Kidney glomerular epithelial cell (primary cell): ENCODE data around the gene OXCT1.
A peak's percentile ranks its signal among the peaks of the same experiment; 100 is the strongest.
"Not testable (repeated sequence)": the region's sequence is repeated elsewhere in the genome, so short reads cannot be mapped to it uniquely, and the experiment has no call there.

Experiments used
- DNase-seq: peaks from one replicate; lab custom pipeline; 2025; lab: John Stamatoyannopoulos, UW

OXCT1 gene

DNA sequence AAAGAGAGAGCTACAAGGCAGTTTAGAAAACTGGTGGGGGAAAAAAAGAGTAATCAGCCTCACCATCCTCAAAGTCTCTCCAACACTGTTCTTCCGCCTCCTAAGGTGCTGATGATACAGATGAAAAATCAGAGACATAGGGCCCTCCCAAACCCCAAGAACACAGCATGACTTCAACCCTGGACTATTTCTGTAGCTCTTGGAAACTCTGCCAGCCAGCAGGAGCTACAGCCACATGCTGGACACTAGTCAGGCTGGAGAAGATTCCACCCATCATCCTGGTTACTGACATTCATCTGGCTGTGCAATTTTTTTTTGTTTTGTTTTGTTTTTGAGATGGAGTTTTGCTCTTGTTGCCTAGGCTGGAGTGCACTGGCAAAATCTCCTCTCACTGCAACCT is 42.4 kb downstream of the OXCT1 start:
- DNase-seq: no peak

DNA sequence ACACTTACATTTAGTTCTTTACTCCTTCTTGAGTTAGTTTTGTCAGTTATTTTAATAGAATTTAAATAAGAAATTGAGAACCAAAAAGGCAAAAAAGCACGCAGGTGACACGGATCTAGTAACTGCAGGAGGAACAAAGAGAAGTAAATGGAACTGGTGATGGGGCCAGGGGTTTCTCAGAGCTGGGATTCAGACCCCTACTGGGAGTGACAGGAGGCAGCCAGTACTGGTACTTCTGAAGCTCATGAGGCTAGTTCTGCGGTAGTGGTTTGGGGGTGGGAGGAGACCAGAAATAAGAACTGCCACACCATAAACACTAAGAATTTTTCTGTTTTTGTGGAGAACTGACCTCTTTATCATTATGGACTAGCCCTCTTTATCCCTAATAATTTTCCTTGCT is 48.2 kb downstream of the OXCT1 start:
- DNase-seq: no peak

DNA sequence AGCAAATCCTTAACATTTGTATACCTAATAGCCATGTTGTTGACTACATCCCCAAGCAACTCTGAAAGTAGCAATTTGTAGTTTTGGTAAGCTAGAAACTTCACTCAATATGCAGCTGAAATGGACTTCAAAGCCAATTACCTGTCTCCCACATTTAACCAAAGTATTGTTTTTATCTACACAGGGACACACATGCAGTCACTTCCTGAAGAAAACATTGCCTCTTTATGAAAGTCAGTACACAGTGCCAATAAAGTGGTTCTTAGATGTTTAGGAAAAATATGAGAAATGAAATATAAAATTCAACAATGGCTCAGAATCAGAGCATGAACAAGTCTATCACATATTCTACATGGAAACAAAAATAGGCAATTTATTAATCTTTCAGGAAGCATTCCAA is 49.2 kb downstream of the OXCT1 start:
- no peak for DNase-seq

DNA sequence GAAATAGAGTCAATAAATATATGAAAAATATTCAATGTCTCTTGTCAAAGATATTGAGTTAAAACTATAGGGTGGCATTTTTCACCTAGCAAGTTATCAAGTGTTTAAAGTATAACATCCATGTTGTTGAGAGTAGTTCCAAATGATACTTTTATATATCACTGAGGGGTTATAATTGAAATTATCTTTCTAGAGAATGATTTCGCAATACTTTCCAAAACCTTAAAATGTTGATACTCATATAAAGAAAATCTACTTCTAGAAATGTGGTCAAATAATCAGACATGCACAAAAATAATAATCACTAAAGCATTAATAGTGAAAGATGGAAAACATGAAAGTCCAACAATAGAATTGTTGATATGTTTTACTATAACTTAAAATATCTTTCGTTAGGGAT is 50.1 kb downstream of the OXCT1 start:
- no peak for DNase-seq

DNA sequence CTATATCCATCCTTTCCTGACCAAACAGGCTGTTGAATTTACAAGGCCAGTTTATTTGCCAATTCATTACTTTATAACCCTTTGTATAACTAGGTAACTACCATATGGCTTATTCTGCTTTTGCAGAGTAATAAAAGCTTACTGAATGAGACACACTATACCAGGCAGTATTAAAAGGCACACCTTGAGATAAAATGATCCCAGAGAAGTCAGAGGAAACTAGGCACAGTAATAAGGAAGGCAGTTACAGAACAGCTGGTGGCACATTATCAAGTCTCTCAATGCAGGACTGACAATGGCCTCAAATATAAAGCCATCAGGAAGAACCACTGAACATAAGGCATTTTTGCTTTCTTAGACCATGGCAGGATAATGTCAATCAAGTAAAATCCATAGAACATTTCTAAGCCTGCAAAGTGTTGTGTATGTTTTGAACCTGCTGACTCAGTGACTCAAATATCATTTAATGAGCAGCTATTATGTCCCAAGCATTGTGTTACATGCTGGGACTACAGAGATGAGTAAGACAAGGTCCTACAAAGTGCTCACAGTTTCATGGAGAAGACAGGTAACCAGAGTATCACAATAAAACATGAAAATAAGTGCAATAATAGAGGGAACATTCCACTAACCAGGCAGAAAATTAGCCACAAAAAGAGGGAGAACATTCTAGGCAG is 52.5 kb downstream of the OXCT1 start:
- no peak for DNase-seq

DNA sequence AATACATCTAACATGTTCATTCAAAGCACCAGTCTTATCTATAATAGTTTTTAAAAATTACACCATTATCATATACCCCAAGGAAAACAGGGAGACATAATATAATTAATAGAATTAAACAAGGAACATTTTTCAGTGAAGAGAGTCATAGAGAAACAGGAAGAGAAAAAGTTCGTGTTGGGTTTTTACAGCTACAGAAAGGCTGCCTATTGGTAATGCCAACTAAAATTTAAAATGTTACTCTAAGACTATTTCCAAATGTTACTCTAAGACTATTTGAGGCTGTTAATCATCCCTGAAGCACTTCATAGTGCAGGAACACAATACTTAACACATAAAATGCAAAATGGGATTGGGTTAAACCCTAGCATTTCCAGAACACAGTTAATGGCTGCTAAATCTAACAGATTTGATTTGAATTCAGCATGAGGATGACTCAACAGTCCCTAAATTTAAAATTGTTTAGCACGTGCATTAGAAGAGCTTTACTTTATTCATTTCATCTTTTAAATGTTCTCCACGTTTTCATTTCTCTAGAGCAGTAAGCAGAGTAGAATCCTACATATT is 54.5 kb downstream of the OXCT1 start:
- DNase-seq: no peak

DNA sequence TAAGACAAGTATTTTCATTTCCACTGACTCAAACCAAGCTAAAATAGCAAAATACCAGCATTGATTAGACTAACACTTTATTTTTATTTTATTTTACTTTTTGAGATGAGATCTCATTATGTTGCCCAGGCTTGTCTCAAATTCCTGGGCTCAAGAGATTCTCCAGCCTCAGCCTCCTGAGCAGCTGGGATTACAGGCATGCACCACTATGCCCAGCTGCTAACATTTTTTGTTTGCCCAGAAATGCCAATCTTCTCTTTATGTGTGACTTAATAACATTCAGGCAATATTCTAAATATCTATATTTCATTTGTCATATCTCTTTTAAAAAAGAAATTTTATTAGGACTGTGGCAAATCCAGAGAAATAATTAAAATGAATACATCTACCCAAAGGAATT is 55.0 kb downstream of the OXCT1 start:
- no peak for DNase-seq

DNA sequence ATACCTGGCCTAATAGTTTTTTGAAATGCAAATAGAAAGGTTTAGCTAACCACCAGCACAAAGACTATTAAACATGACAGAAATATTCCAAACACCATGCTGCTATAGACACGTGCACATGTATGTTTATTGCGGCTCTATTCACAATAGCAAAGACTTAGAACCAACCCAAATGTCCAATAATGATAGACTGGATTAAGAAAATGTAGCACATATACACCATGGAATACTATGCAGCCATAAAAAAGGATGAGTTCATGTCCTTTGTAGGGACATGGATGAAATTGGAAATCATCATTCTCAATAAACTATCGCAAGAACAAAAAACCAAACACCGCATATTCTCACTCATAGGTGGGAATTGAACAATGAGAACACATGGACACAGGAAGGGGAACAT is 55.9 kb downstream of the OXCT1 start:
- not testable (repeated sequence) for DNase-seq

DNA sequence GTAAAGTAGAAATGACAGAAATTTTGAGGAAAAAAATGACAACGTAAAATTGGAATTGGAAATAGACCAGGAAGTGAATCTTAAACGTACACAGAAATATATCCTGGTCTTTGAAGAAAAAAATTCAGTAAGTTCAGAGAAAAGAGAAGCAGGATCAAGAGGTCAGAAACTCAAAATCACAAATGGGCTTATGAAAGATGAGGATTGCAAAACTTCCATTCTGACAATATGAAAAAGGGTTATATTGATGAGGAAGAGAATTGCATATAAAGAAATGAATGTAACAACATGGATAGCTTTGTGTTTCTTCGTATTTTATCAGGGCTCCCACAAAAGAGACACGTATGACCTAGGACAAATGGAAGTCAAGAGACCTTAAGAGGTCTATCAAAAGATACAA is 58.1 kb downstream of the OXCT1 start:
- DNase-seq: no peak

DNA sequence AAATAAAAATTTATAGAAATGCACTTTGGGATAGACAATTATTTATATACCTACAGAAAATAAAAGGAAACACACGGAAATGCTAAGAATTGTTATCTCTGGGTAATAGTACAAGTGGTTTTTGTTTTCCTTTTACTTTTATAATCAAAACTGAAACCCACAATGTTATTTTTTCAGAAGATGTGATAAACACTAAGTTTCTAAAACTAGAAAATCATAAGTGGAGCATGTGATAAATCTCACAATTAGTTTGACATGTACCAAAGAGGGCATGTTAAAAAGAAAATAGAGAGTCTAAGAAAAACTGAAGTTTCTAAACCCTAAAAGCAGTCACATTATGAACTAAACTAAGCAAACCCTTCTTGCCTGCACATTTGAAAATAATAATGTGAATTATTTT is 61.1 kb downstream of the OXCT1 start:
- no peak for DNase-seq

DNA sequence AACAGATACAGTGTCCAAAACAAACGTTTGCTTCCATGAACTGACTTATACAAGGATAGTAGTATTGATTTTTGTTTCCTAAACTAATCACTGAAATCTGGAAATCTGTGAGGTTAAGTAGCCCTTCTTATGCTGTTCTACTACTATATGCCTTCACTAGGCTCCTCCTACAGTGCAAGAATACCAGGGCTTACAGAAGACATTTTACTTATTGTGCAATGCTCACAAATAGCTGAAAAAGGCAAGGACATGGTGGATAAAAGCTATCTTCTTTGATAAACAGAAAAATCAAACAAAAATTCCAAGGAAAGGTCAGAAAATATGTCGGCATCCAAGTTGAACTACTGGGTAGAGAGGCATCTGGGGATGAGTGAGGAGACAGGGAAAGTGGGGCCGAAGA is 61.9 kb downstream of the OXCT1 start:
- DNase-seq: no peak

DNA sequence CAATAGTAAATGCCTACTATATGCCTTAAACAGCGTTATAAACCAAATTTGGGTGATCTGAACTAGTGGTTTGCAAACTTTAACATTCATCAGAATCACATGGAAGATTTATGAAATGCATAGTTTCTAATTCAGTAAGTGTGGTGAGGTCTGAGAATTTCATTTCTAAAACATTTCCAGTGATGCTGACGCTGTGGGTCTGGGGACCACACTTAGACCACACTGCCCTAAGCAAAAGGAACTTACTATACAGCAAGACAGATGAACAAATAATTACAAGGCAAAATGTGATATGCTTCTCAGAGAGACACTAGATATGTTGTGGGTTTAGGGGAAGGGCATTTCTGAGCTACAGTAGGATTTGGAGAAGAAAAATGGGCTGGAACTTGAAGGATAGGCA is 72.6 kb downstream of the OXCT1 start:
- DNase-seq: no peak

DNA sequence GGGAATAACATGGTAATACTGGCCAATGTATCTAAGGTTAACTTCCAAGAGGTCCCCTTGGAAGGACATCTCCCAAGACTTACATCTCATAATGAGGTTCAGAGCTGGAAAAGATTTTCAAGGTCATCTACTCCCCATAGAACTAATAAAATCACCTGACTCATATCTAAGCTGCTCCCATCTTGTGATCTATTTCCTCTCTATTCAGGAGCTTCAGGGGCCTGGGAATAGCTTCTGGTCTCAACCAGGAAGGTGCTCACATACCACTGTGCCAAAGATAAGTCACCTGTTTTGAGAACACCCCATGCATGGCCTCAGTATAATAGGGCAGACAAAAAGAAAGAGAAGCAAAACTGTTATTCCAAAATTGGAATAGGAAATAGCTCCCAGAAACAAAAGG is 74.2 kb downstream of the OXCT1 start:
- no peak for DNase-seq

DNA sequence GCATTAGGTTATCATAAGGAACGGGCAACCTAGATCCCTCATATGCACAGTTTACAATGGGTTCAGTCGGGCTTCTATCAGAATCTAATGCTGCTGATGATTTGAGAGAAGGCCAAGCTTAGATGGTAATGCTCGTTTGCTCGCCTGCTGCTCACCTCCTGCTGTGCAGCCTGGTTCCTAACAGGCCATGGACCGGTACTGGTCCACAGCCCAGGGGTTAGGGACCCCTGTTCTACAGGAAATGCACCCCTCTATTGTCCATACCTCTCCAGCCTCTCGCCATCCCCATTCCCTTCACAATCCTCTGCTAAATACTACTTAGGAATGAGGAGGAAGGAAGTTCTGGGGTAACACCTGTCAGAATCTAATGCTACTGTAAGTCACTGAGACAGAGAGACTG is 75.1 kb downstream of the OXCT1 start:
- no peak for DNase-seq

DNA sequence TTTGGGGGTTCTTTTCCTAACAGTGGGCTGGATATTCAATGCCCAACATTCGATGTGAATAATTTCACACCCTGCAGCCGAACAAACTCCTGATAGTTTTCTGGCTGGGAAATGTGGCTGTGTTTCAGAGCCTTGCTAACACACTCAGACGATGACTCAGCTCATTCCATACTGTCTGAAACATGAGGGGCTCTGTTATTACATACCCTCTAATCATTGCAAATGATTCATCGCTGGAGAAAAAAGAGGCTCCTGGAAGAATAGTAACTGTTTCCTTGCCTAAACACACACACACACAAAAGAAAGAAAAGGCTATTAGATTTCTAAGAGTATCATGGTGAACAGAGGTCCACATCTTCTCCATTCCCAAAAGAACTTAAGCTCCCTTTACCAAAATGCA is 75.8 kb downstream of the OXCT1 start:
- DNase-seq: peak; percentile 88

DNA sequence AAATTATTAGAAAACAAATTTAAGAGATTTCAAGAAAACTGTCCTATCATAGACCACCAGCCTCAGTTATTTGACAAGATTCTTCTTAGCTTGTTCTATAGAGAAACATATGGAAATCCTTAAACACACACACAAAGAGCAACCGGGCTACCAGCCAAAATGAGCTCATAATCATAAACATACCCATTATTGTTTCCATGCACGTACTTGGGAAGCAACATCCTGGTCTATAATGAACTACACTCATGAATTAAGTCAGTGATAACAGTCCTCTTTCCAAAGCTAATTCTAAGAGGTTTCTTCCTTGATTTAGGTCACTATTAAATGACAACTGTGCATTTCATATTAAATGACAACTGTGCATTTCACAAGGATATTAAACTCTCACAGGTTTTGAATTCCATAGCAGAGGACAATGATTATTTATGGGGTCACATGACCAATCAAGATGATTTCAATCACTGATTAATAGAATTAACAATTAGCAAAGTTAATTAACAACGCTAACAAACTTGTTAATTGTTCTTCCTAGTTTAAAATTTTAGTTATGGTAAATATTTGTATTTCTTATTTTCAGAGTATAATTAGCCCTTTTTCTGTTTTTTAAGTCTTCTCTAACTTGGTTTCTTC is 77.0 kb downstream of the OXCT1 start:
- no peak for DNase-seq

DNA sequence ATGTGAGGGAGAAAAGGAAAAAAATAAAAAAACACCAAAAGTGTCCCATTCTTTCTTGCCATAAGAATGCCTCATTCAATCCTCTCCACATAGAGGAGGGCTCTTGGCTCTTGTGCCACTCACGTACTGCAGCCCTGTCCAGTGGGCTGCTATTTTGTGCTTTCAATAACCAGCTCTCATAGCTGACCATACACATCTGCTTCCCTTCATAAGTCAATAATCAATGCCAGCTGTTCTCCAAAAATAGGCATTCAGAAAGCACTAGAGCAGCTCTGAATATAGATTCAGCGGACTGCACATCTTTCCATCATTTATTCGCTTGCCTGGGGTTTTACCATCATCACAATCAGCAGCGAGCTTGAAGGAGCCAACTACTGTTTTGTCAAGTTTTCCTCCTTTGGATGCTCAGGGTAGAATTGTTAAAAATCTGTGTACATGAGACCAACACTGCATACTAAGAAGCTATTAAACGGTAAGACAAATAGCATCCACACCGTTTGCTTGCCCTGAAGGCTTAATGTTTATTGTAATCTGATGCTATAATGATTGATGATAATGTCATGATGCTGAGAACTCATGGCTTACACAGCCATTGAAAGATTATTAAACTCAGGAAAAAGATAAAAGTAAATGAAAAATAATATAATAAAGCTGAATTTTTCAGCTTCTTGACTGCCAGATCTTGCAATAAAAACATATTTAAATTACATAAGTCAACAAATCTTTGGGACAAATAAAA is 80.0 kb downstream of the OXCT1 start:
- no peak for DNase-seq

DNA sequence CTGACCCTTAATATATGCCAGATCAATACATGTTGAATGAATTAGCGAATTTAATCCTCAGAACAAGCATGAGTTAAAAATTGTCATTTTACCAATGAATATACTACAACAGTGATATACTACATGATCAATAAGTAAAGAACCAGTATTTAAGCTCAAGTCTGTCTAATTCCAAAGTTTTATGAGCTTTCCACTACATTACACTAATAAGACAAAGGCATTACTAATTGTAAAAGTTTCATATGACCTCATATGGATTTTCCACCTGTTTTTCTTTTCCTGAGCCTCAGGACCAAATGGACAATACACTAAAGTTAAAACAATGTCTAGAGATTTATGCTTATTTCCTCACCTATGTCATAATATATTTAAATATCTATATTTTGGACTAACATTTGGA is 80.8 kb downstream of the OXCT1 start:
- DNase-seq: no peak

DNA sequence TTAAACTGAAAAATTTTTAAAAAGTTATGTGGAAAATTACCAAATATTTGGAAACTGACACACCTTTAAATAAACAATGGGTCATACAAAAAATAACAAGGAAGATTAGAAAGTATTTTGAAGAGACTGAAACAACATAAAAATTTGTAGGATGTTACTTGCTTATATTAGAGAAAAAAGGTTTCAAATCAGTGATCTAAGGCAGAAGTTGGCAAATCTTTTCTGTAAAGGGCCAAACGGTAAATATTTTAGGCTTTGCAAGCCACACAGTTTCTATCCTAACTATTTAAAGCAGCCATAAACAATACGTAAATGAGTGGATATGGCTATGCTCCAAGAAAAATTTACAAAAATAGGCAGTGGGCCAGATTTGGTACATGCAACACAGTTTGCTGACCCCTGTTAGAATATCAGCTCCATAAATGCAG is 81.3 kb downstream of the OXCT1 start:
- peak; percentile 20 for DNase-seq

DNA sequence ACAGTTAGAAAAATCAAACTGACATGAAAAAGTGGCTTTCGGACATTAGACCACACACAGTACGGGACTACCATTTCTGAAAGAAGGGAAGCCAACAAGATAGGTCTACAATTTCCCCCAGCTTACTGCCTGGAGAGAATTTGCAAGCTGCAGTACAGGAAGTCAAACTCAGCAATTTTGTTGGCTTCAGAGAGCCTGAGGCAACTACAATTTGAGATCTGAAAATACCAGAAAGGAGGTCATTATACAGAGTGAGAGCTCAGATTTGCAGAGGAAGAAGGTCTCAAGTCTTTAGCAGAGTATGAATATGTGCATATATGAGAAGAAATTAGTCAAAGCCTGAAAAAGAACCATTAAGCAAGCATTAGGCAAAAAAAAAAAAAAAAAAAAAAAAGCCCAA is 83.0 kb downstream of the OXCT1 start:
- DNase-seq: peak; percentile 11

DNA sequence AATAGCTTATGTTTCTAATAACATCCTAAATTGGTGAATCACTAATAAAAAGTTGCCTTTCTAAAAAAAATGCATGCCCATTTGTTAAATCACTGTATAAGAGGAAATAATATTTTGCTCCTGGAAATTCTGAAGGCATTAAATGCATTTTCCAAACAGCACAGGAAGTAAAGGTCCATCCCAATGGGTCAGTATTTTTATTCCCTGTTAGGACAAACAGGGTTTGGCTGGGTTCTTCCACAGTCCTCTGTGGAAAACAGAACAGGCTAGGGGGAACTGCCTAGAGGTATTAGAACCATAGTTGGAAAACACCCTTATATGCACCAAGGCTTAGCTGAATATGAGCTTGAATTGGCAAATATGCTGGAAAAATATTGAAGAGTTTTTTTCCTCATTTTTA is 85.2 kb downstream of the OXCT1 start:
- no peak for DNase-seq

DNA sequence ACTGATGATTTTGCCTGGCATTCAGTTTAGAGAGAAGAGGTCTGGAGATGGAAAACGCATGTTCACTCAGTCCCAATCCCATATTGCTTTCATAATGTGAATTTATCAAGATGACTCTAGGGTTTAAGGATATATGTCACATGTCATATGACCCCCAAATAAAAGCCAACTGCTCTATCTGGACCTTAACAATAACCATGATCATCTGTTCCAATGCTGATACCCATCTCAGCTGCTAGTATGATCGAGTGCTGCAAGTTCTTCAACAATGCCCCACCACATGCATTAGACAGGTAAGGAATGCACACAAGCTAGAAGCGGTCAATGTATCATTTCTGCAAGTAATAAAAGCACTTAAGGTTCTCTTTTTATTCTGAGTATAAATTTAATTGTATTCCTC is 91.8 kb downstream of the OXCT1 start:
- DNase-seq: no peak

DNA sequence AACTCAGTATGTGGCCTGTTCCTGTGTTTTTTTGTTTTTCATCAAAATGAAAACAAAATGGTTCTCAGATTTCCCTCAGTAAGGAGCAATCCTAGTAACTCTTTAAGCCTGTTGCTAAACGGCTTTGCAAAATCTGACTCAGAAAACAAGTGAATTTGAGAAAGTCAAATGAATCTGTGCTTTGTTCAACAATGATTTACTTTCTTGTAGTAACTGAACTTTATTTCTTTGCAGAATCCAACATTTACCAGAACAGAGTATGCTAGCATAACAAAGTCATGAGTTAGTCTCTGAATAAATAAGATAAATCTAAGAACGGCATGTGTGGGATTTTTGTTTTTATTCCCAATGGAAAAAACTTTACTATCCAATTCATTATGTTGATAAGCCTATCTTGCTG is 93.8 kb downstream of the OXCT1 start:
- DNase-seq: peak; percentile 51
